Measurements from ENCODE around the gene HOPX.
"Not testable (repeated sequence)": the region's sequence is repeated elsewhere in the genome, so short reads cannot be mapped to it uniquely, and the experiment has no call there.

Gene HOPX

DNA sequence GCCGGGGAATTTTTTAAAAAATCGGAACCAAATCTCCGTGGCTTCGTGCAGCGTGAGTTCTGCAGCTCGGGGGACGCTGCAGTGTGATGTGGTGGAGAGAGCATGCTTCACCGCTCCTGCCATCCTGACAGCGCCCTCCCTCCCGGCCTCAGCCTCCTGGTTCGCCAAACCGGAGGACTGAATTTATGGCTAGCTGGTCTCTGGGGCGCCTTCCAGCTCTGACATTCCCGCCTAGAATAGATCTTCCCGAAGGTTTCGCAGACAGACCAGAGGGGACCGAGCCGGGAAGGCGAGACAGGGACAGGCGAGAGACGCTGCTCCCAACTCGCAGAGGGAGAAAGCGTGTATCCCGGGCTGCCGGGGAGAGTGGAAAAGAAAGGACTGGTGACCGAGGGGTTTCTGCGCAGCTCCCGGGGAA, 25.9 kb downstream of the HOPX start:
- peak; percentile 66 for DNase-seq (ENCODE audit: low read depth, low spot score)

DNA sequence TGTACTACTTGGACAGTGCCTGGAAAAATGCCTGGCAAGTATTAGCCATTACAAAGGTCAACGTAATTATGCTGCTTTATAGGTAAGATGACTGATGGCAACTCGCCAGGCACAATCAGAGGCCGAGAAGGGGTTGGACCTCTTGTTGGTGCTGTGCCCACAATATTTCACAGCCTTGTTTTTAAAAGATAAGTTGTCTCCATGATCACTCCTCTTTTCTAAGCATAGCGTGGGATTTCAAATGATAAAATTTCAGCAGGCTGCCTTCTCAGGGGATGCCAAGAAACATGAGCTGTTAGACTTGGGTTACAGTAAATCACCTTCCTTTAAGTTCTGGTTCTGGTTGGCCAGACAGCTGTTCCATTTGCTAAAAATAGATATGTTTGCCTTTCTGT, 26.9 kb downstream of the HOPX start:
- no peak for DNase-seq (ENCODE audit: low read depth, low spot score)

- no peak for DNase-seq (ENCODE audit: low read depth, low spot score)
Measured at GRCh38 chr4:56653461-56654237, 27.4 kb downstream of the HOPX start.

DNA sequence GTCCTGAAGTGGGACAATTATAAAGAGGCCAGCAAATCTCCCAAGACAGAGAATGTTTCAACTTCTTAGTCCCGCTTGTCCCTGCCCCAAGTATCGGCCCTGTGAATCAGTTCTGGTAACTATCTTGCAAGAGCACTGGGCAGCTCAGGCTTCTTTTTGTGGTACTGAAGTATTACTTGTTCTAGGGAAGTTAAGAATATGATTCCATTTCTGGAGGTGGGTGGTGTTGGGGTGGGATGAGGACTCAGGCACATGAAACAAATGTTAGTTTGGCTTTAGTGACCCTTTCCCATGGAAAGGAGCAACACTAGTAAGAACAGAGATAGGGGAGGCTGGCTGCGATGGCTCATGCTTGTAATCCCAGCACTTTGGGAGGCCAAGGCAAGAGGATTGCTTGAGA, 28.9 kb downstream of the HOPX start:
- no peak for DNase-seq (ENCODE audit: low read depth, low spot score)

- no peak for DNase-seq (ENCODE audit: low read depth, low spot score)
Measured at GRCh38 chr4:56651056-56651350, 30.1 kb downstream of the HOPX start.

DNA sequence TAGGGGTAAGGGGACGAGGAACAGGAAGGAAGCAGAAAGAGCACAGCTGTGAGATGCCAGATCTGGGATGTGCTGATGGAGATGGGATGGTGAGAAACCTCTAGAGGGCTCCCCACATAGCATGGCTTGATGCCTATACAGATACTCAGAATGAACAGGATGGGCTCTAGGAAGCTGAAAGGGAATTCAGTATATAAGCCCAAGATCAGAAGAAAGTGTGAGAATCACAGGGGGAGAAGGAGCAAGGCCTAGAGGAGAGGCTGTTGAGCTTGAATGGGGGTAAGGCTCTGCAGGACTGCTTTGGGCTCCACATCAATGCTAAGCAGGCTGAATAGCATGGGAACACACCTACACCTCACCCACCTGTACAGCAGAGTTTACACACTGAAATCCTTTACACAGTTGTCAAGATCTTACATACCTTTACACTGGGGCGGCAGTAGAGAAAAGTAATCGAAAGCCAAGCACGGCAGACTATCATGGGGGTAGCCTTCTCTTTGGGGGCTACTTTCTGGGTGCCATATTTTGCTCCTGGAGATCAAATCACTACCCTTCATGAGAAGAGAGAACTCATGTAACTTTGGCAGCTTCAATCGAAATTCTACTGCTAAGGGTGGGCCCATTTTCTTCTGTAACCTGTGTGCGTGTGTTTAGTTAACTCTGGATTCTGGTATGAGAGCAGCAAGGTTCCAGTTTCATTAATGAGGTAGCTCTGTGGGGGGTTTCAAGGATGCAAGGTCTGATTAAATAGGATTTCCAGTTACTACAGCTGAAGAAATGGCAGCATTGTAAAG, 30.6 kb downstream of the HOPX start:
- DNase-seq (ENCODE audit: low read depth, low spot score): no peak

DNA sequence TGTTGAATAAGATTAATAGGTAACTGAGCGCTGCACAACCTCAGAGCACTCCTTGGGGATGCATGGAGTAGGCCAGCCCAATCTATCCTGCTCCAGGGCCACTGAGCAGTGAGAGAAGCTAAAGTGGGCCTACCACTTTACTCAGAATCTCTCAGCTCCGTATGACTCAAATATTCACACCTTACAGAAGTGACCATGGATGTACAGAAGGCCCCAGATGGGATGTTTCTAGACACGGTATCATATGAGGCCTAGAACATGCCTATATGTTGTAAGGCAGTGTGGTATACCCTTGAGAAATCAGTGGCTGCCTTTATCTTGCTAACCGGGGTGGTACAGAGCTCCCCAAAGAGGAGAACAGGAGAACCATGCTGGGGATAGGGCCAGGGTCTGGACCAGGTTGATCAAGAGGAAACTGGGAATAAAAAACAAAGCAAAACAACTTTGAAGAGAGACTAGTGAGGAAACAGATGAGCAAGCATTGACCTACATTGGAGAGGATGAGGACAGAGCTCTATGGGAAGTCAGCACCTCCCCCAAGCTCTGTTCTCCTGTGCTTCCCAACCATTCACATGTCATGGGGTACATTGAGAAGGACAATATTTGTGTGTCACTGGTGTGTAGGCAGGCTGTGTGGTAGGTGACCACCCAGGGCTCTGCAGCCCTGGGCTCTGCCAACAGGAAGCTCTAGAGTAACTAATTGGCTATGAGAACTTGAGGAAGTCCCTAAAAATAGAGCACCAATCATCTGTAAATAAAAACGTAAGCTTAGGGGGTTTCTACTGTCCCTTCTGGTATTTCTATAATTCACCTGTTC, 31.4 kb downstream of the HOPX start:
- no peak for DNase-seq (ENCODE audit: low read depth, low spot score)

- DNase-seq (ENCODE audit: low read depth, low spot score): no peak
Measured at GRCh38 chr4:56648824-56649151, 32.3 kb downstream of the HOPX start.

DNA sequence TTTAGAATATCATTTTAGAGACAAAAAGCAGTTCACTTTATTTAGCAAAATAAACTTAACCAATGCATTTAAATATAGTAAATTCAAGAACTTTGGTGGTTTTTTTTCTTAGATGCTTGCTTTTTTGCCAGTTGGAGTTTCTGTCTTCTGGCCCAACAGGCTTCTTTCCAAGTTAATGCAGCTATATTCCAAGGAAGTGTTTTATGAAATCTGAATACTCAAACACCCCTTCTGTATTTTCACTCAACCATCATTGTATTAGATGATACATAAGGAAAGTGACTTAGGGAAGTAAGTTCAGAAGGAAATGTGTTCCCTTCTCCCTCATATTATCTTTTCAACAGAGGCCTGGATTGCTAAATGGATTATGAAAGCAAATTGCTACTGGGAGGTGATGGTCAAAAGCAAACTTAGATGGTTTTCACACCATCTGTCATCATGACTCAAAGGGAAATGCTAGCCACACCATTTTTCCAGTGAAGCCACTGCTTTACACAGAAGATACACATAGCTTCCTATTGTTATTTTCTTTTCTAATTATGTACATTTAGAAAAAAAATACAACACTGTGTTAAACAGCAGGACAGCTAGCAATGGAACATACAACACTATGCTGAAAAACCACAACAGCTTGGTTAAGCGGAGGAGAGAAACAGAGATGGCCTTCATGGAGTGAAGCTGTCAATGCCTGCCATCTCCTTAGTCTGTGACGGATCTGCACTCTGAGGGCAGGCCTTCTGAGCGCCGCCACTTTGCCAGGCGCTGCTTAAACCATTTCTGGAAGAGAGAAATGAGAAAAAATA, 32.9 kb downstream of the HOPX start:
- no peak for DNase-seq (ENCODE audit: low read depth, low spot score)

- no peak for DNase-seq (ENCODE audit: low read depth, low spot score)
Measured at GRCh38 chr4:56646341-56646740, 34.8 kb downstream of the HOPX start.

DNA sequence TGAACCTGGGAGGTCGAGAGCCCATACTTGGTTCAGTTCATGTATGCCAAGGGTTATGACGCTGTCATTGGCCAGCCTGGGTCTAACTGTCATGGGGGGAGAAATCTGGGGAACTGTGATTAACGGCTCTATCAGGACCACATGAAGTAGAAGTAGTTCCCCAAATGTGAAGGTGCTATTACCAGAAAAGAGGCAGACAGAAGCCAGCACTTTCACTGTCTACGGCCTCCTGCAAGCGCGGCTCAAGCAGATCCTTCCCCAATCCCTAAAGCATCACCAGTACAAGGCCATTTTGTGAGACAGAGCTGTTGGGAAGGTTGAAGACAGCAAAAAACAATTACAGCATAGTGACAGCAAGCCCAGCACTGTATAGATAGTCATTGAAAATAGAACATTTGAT, 37.5 kb downstream of the HOPX start:
- no peak for DNase-seq (ENCODE audit: low read depth, low spot score)

- no peak for DNase-seq (ENCODE audit: low read depth, low spot score)
Measured at GRCh38 chr4:56641494-56642051, 39.5 kb downstream of the HOPX start.

GRCh38 chr4:56640621-56641493, 40.2 kb downstream of the HOPX start:
- DNase-seq (ENCODE audit: low read depth, low spot score): no peak

DNA sequence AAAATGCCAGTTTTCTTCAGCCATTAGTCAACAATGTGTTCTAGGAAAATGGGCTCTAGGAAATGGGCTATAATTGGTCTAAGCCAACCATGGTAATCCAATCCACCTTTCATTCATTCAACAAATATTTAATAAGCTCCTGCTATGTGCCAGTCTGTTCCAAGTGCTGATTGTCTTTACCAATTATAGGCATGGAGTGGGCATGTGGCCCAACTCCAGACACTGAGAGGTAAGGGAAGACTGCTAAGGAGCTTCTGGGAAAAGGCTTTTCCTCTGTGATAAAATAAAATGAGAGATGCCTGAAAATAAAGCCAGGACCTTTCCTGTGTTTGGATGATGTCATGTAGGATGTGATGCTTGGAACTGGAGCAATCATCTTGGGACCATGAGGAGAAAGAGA, 43.3 kb downstream of the HOPX start:
- no peak for DNase-seq (ENCODE audit: low read depth, low spot score)

GRCh38 chr4:56637154-56637553, 43.9 kb downstream of the HOPX start:
- DNase-seq (ENCODE audit: low read depth, low spot score): no peak

- not testable (repeated sequence) for DNase-seq (ENCODE audit: low read depth, low spot score)
Measured at GRCh38 chr4:56634954-56635353, 46.1 kb downstream of the HOPX start.

DNA sequence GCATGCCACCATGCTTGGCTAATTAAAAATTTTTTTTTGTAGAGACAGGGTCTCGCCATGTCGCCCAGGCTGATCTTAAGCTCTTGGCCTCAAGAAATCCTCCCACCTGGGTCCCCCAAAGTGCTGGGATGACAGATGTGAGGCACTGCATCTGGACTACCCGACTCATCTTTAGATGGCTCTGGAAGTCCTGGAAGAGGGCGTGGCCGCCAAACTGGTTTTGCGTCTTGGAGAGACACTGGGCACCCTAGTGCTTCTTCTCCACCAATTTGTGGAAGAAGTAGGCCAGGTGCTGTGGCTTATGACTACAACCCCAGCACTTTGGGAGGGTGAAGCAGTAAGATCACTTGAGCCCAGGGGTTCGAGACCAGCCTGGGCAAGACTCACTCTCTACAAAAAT, 47.6 kb downstream of the HOPX start:
- no peak for DNase-seq (ENCODE audit: low read depth, low spot score)

DNA sequence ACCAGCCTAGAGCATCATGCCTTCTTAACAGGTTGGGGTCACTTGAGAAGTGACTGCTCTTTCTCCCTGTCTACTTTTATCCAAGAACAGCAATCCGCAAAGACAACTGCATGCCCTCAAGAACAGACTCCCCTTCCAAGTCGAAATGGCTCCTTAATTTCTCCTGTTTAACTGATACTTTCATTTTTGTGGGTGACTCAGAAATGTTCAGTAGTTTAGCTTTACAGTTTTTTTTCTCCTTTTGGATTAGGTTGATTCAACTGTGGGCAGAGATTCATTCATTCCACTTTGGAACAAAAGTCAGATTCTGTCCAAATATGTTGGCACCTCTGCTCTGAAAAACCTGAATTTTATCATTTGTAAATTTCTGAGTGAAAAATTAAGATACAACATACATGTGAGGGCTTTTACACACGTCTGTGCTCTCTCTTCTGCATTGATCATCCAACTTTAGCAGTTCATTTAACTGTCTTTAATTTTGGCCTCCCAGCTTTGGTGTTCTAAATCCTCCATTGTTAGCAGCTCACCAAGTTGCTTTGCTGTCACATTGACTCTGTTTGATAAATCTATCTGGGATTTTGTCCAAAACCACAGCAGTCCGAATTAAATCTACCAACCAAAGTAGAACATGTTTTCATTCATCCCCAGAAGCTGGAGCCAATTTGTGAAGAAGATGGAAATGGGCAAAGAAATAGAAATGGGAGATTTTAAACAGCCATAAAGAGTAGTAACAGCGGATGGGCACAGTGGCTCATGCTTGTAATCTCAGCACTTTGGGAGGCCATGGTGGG, 50.0 kb downstream of the HOPX start:
- no peak for DNase-seq (ENCODE audit: low read depth, low spot score)

DNA sequence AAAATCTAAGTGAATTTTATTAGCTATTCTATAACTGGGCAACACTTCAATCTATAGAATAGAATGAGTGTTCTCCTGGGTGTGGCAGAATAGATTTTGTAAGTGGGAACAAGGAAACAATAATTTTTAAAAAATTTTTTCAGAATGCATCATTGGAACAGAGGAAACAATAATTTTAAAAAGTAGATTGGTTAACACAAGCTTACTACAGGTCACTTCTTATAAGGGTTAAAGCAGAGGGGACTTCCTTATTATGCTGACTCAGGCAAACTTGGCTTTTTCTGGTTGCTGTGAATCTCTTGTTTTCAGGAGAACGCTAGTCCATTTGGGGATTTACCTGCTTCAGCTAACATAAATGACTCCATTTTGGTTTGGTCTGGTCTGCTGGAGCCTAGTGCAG, 52.5 kb downstream of the HOPX start:
- DNase-seq (ENCODE audit: low read depth, low spot score): no peak

DNA sequence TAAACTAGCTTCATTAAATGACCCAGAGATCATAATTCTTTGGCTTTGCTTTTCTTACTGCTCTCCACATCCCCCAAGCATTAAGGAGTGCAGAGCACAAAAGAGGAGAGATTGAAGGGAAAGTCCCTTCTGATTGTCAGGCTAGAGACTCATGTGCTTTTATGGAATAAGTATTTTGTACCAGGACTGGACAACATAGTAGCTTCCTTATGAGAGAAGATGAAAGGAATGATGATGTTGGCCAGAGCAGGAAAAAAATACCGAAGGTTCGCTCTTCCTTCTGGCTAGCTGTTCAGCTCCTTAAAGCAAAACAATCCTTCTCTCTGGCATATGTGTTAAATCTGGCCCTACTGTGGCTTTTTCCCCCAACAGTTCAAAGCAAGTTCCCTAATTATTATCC, 53.1 kb downstream of the HOPX start:
- DNase-seq (ENCODE audit: low read depth, low spot score): no peak
